Progenitor cell of endocrine pancreas (in vitro differentiated cells): ENCODE measurements around the gene AMIGO2. TPM values are rescaled to one million over a fixed set of nuclear protein-coding genes. Genes with fewer than 3 reads are reported as not detected.

Source experiments
- DNase-seq: peaks from one replicate; pipeline ENCODE4 v3.0.0; 2021; ENCODE audit warnings: low spot score; ENCODE audit not compliant: unreplicated experiment
- H3K27ac Mint-ChIP-seq: 2 replicates; pipeline ENCODE4 v1.8.0; 2021; ENCODE audit warnings: mild to moderate bottlenecking, moderate library complexity, mixed read lengths
- H3K27me3 Mint-ChIP-seq: 2 replicates; pipeline ENCODE4 v1.8.0; 2021; ENCODE audit warnings: mixed read lengths
- H3K36me3 Mint-ChIP-seq: 2 replicates; pipeline ENCODE4 v1.8.0; 2022; ENCODE audit warnings: mixed read lengths; ENCODE audit not compliant: insufficient read depth
- H3K4me1 Mint-ChIP-seq: 2 replicates; pipeline ENCODE4 v1.8.0; 2021; ENCODE audit warnings: low read depth, mixed read lengths
- H3K4me3 Mint-ChIP-seq: 2 replicates; pipeline ENCODE4 v1.8.0; 2021; ENCODE audit warnings: low read depth, mild to moderate bottlenecking, moderate library complexity, mixed read lengths
- H3K9me3 Mint-ChIP-seq: 2 replicates; pipeline ENCODE4 v1.8.0; 2021; ENCODE audit warnings: low read depth, mixed read lengths
- total RNA-seq: library from RNA; stranded (reverse); gene quantifications from 2 replicates; pipeline ENCODE4 v1.2.1, GENCODE V29; 2021
- TF ChIP-seq, protein P1 (sequence below): fragments of 200-600 bp; sonication (generic); IDR thresholded peaks from one replicate; pipeline ENCODE4 v1.5.0; 2021; ENCODE audit warnings: antibody characterized with exemption, mild to moderate bottlenecking; ENCODE audit not compliant: unreplicated experiment

The AMIGO2 gene
- total RNA-seq, 1 donor from 2014 or later = 10.7 TPM

DNA sequence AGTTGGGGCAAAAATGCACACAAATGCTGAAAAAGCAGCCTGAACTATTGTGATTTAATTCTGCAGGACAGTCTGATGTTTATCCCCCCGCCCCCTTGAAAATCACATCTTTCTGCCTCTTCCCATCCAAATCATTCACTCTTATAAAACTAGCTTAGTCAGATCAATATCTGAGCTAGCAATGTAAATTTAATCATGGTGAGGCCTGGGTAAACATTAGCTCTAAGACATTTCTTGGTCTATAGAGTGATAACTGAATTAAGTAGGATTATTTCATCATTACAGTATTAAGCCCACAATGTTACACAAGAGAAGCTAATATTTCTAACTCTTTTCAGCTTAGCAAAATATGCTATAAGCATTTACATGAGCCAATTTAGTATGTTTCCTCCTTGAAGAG is 9.4 kb downstream of the AMIGO2 start:
- H3K27ac Mint-ChIP-seq = no peak overlapping the region
- H3K36me3 Mint-ChIP-seq = no peaks in the 10 kb centered on the region
- TF ChIP-seq, protein P1, sequence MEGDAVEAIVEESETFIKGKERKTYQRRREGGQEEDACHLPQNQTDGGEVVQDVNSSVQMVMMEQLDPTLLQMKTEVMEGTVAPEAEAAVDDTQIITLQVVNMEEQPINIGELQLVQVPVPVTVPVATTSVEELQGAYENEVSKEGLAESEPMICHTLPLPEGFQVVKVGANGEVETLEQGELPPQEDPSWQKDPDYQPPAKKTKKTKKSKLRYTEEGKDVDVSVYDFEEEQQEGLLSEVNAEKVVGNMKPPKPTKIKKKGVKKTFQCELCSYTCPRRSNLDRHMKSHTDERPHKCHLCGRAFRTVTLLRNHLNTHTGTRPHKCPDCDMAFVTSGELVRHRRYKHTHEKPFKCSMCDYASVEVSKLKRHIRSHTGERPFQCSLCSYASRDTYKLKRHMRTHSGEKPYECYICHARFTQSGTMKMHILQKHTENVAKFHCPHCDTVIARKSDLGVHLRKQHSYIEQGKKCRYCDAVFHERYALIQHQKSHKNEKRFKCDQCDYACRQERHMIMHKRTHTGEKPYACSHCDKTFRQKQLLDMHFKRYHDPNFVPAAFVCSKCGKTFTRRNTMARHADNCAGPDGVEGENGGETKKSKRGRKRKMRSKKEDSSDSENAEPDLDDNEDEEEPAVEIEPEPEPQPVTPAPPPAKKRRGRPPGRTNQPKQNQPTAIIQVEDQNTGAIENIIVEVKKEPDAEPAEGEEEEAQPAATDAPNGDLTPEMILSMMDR = no peak
- peaks cover 15% of the 10 kb centered on the region for H3K4me1 Mint-ChIP-seq
- no peak overlapping the region for H3K4me3 Mint-ChIP-seq
- H3K9me3 Mint-ChIP-seq = no peaks in the 10 kb centered on the region
- H3K27me3 Mint-ChIP-seq = peaks cover 3% of the 10 kb centered on the region
- DNase-seq = no peak

DNA sequence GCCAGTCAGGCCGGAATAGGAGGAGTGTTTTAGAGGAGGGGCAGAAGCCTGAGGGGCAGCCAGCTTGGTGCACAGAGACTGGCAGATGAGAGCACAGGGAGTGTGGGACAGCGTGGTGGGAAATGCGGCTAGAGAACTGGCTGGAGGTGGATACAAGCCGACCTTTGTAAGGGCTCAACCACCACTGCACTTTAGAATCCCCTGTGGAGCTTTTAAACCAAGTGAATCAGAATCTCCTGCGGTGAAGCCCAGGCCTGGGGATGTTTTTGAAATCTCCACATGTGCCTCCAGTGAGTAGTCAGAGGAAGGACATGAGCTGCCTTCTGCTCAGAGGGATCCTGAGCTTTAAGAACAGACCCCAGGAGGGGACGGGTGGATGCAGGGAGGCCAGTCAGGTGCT is 11.2 kb downstream of the AMIGO2 start:
- TF ChIP-seq, protein P1 = no peak
- H3K27me3 Mint-ChIP-seq = no peaks in the 10 kb centered on the region
- H3K4me3 Mint-ChIP-seq = no peak overlapping the region
- peaks cover 15% of the 10 kb centered on the region for H3K4me1 Mint-ChIP-seq
- H3K36me3 Mint-ChIP-seq = no peaks in the 10 kb centered on the region
- H3K27ac Mint-ChIP-seq = peak overlapping the region; percentile 30
- no peak for DNase-seq
- no peaks in the 10 kb centered on the region for H3K9me3 Mint-ChIP-seq

DNA sequence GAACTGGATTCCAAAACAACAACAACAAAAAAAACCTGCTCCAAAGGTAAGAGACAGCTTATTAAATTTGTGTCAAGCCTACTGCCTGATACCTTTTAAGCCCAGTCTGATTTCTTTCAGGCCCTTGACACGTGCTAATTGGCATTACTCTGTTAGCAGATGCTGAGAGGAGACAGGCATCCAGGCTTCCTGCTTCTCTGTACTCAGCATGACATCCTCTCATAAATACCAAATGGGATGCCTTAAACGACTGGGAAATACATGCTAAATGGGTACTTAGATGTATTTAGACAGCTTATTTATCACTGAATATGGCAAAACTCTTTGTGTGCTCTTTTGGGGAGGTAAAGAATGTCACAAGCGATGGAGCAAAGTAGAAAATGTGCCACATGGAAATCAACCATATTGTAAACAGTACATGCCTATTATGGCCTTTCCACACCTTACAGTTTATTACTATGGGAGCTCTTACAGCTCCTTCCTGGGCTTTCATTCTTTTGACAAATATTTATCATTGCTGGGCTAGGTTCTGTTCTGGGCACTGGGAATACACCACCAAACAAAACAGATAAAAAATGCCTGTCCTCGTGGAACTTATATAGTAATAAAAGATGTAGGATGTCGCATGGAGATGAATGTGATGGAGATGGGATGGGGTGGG is 11.9 kb downstream of the AMIGO2 start:
- H3K36me3 Mint-ChIP-seq = no peaks in the 10 kb centered on the region
- no peak overlapping the region for H3K27ac Mint-ChIP-seq
- DNase-seq = no peak
- peaks cover 15% of the 10 kb centered on the region for H3K4me1 Mint-ChIP-seq
- no peak overlapping the region for H3K4me3 Mint-ChIP-seq
- H3K27me3 Mint-ChIP-seq = no peaks in the 10 kb centered on the region
- TF ChIP-seq, protein P1 = no peak
- H3K9me3 Mint-ChIP-seq = no peaks in the 10 kb centered on the region

DNA sequence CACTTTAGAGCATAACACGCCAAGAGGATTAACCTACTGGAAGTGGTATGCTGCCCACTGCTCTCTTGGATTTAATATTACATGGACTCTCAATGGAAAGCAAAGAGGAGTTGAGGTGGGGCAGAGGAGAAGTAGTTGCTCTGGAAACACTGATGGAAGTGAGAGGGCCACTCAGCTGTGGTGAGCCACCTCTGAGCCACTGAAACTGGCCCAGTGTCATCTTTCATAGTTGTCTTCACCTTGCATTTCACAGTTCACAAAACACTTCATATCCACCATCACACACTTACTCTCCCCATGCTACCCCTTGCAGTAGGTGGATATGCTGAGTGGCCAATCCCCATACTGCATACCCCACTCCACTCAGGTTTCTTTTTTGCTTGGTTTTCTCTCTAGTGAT is 12.6 kb downstream of the AMIGO2 start:
- H3K36me3 Mint-ChIP-seq = no peaks in the 10 kb centered on the region
- H3K4me3 Mint-ChIP-seq = no peak overlapping the region
- no peaks in the 10 kb centered on the region for H3K9me3 Mint-ChIP-seq
- TF ChIP-seq, protein P1 = no peak
- H3K4me1 Mint-ChIP-seq = peaks cover 15% of the 10 kb centered on the region
- no peaks in the 10 kb centered on the region for H3K27me3 Mint-ChIP-seq
- no peak for DNase-seq
- no peak overlapping the region for H3K27ac Mint-ChIP-seq

DNA sequence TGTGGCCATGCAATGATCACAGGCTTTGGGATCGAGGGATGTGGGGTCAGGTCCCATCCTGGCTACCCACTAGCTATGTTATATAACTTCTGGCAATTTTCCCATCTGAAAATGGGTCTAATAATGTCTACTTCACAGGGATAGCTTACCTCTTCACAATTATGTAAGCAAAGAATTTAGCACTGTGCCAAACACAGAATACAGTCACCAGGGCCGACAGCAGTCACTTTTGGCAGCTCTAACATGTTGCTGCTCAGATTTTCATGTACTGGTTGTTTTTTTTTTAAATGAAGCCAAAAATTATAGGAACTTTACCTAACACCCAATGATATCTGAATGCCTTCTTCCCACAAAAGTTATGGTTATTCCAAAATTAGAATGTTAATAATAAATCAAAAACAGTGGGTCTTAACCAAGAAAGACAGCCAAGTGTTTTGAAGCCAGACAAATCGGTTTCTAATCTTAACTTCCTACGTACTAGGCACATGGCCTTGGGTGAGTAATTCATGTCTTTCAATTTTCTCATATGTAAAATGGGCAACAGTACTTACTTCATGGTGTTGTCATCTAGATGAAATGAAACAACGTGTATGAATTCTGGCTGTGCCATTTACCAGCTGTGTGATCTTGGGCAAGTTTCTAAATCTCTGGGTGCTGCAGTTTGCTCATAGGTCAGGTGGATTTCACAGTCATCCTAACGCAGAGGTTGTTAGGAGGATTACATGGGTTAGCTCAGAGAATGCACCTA is 13.3 kb downstream of the AMIGO2 start:
- Mint-ChIP-seq H3K9me3 (no peaks in the 10 kb centered on the region), H3K27me3 (no peaks in the 10 kb centered on the region), H3K4me1 (peaks cover 15% of the 10 kb centered on the region), H3K27ac (no peak overlapping the region), H3K4me3 (no peak overlapping the region), H3K36me3 (no peaks in the 10 kb centered on the region)
- TF ChIP-seq, protein P1 = no peak
- no peak for DNase-seq
